DMS114 treated with DMSO at 0.1 percent for 48 hours (cell line): Measurements from ENCODE around the gene OR10S1.
"Not testable (repeated sequence)": the region's sequence is repeated elsewhere in the genome, so short reads cannot be mapped to it uniquely, and the experiment has no call there.

Experiments
- DNase-seq: peaks from one replicate; lab custom pipeline; 2025; ENCODE audit not compliant: unreplicated experiment; lab: John Stamatoyannopoulos, UW

The OR10S1 gene

GRCh38 chr11:123977731-123978347, at the start of gene OR10S1:
Gene OR10S1 (minus strand): TSS chr11:123977781. CDS start chr11:123977664, 117 bp downstream.
- no peak for DNase-seq

- DNase-seq: no peak
Observed at GRCh38 chr11:124026498-124026897, 48.9 kb upstream of the OR10S1 start, which contains the start of gene OR10G8. Gene OR10G8 (plus strand): TSS chr11:124026798. CDS start chr11:124029623, 2,825 bp downstream.

GRCh38 chr11:124015837-124016236, 38.3 kb upstream of the OR10S1 start:
- not testable (repeated sequence) for DNase-seq

GRCh38 chr11:124012697-124013096, 35.1 kb upstream of the OR10S1 start, which contains the start of gene OR10G4:
Gene OR10G4 (plus strand): TSS chr11:124012997. CDS start chr11:124015575, 2,578 bp downstream.
- no peak for DNase-seq

- DNase-seq: no peak
Observed at GRCh38 chr11:123995119-123995518, 17.5 kb upstream of the OR10S1 start, which contains the start of gene OR10G6. Gene OR10G6 (minus strand): TSS chr11:123995161. CDS start chr11:123995161, 0 bp downstream.

- no peak for DNase-seq
Observed at GRCh38 chr11:123979311-123979710, 1.7 kb upstream of the OR10S1 start.

GRCh38 chr11:123976770-123977560, 616 bp downstream of the OR10S1 start:
- DNase-seq: no peak

GRCh38 chr11:123973816-123974215, 3.8 kb downstream of the OR10S1 start:
- no peak for DNase-seq

GRCh38 chr11:123956752-123957151, 20.8 kb downstream of the OR10S1 start:
- no peak for DNase-seq

- DNase-seq: no peak
Observed at GRCh38 chr11:123945132-123945531, 32.4 kb downstream of the OR10S1 start.

GRCh38 chr11:123943738-123944137, 33.8 kb downstream of the OR10S1 start, which contains the start of gene OR6T1:
Gene OR6T1 (minus strand): TSS chr11:123943838. CDS start chr11:123943838, 0 bp downstream.
- no peak for DNase-seq

- DNase-seq: no peak
Observed at GRCh38 chr11:123942413-123942812, 35.2 kb downstream of the OR10S1 start.

GRCh38 chr11:123939317-123939716, 38.3 kb downstream of the OR10S1 start, which contains the start of gene OR4D5:
Gene OR4D5 (plus strand): TSS chr11:123939617. CDS start chr11:123939617, 0 bp downstream.
- DNase-seq: no peak
